GM12873 (cell line): ENCODE measurements around the gene SNTG2.

Experiments
- TF ChIP-seq, protein P1 (sequence below): IDR thresholded peaks from 2 replicates; pipeline ENCODE4 v1.5.1; 2012; ENCODE audit warnings: low read depth, mild to moderate bottlenecking, moderate library complexity, low read length, control low read depth; ENCODE audit not compliant: insufficient read depth; ENCODE audit errors: missing control alignments

SNTG2 gene

DNA sequence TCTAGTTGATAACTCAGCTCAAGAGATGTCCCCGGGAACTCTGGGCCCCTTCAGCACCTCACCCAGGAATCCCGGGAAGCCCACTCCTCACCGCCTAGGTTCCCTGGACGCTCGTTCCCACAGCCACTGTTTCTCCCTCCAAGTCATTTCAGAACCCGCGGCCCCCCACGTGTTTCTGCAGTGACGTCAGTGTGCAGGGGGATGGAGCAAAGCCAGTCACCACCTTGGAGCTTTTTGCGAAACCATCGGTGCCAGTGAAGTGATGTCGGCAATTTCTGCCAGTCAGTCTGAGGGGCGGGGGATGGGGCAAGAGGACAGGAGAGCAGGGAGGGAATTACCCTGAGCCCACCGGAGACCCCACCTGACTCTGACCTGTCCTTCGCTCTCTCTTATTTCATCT, 119.2 kb downstream of the SNTG2 start:
- TF ChIP-seq, protein P1, sequence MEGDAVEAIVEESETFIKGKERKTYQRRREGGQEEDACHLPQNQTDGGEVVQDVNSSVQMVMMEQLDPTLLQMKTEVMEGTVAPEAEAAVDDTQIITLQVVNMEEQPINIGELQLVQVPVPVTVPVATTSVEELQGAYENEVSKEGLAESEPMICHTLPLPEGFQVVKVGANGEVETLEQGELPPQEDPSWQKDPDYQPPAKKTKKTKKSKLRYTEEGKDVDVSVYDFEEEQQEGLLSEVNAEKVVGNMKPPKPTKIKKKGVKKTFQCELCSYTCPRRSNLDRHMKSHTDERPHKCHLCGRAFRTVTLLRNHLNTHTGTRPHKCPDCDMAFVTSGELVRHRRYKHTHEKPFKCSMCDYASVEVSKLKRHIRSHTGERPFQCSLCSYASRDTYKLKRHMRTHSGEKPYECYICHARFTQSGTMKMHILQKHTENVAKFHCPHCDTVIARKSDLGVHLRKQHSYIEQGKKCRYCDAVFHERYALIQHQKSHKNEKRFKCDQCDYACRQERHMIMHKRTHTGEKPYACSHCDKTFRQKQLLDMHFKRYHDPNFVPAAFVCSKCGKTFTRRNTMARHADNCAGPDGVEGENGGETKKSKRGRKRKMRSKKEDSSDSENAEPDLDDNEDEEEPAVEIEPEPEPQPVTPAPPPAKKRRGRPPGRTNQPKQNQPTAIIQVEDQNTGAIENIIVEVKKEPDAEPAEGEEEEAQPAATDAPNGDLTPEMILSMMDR: no peak

DNA sequence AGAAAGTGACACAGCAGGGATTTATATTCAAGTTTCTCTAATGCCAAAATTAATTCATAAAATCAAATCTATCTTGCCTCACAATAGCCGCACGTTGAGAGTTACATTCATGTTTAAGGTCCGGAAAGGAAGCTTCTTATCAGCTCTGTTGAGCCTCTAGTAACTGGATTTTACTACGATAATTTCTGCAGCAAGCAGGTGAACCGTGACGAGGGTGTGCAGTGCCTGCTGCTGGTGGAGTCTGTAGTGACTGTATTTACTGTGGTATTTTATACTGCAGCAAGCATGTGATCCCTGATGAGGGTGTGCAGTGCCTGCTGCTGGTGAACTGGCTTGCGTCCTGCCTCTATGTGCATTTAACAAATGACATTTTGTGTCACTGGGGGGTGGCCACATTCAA, 120.0 kb downstream of the SNTG2 start:
- TF ChIP-seq, protein P1: no peak

DNA sequence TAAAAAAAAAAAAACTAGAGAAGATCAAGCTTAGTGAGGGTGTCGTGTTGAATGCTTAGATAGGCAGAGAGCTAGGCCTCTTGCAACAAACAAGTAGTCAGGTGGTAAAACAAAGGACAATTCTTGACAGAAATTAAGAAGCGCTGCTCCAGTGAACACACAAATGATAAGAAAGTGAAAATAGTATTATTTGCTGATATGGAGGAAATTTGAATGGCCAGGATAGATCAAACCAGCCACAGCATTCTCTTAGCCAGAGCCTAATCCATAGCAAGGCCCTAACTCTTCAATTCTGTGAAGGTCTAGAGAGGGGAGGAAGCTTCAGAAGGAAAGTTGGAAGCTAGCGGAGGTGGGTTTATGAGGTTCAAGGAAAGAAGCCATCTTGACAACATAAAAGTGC, 121.0 kb downstream of the SNTG2 start:
- TF ChIP-seq, protein P1: no peak

DNA sequence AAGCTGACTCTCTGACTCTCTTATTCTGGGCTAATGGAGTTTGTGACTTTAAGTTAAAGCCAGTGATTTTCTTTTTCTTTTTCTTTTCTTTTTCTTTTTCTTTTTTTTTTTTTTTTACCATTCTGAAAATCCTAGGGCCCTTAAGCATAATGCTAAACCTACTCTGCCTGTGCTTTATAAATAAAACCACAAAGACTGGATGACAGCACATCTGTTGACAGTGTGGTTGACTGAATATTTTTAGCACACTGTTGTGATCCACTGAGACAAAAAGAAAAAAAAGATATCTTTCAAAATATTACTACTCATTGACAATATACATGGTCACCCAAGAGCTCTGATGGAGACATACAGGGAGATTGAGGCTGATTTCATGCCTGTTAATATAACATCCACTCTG, 121.6 kb downstream of the SNTG2 start:
- TF ChIP-seq, protein P1: no peak

DNA sequence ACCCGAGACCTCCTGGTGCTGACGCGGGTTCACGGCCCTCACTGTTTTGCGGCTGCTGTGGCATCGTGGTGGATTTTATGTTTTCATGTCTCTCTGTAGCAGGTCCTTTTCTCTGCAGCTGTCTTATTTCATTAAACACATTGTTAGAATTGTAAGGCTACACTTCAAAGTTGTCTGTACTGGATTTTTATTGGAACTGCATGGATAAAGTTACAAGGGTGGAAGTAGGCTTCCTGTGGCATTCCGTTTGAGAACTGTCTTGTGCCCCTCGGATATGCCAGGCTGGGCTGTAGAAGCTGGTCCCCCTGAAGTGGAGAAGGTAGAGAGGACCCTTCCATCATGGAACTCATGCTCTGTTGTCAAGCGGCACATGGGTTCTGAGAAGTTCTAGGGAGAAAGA, 127.3 kb downstream of the SNTG2 start:
- TF ChIP-seq, protein P1: no peak

DNA sequence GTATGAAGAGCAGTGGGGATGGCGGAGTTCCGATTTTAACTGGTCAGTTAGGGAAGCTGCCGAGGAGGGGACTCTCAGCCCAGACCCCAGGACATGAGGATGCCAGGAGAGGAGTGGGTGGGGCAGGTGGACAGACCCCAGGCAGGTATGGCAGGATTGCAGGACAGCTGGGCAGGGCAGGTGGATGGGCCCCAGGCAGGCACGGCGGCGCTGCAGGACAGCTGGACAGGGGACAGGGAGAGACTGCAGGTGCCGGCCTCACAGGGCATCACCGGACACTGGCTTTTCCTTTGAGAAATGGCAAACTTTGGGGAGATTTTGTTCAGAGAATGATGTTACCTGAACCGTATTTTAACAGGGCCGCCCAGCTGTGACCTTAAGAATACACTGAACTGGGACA, 127.7 kb downstream of the SNTG2 start:
- TF ChIP-seq, protein P1: no peak

DNA sequence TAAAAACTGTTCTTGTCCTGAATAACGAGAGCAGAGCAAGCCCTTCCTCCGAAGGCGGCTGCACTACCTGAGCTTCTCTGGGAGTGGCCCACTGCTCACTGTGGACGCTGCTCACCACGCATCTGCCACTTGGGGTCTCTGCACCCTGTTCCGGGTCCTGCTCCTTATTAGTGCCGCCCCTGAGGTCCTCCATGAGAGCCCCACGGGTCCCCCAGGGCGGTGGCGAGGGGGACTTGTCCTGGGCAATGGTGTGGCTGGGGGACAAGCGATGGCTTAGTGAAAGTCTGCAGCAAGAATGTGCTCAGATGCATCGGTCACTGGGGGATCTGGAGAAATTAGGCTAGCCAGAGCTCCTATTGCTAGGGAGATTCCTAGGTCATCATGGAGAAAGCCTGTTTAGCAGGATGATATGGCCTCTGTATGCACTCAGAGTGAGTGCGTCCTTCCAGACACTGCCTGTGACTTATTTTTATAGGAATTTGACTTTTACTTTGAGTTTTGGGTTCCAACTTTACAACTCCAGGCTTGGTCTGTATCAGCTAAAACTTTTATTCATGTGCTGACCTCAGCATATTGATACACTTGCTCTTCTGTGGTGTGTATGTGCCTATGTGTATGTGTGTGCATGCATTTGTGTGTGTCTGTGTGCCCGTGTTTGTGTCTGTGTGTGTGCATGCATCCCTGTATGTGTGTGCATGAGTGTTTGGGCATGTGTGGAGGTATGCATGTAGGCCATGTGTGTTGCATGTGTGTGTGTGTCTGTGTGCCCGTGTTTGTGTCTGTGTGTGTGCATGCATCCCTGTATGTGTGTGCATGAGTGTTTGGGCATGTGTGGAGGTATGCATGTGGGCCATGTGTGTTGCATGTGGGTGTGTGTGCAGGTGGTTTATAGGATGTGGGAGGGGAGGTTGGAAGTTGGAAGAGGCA, 129.5 kb downstream of the SNTG2 start:
- TF ChIP-seq, protein P1: no peak
